Astrocyte of the cerebellum (primary cell): ENCODE data around the gene ZMIZ1.

Source experiments
- DNase-seq: peaks from one replicate; pipeline ENCODE4 v3.0.0-alpha.2; 2011; ENCODE audit warnings: low read depth
- H3K4me3 ChIP-seq: 2 replicates; pipeline ENCODE4 v1.5.1; 2011; ENCODE audit warnings: mild to moderate bottlenecking, low read depth, low read length, moderate library complexity
- in situ Hi-C: cut with HindIII; loops from 2 replicates; pipeline ENCODE4 v1.10.0; 2017; ENCODE audit warnings: low sequenced_read_pairs
- TF ChIP-seq, protein P1 (sequence below): IDR thresholded peaks from 2 replicates; pipeline ENCODE4 v1.5.1; 2012; ENCODE audit warnings: low read length, low read depth, moderate library complexity, mild to moderate bottlenecking; ENCODE audit errors: missing control alignments

ZMIZ1 gene

GRCh38 chr10:79159141-79159651, 90.4 kb downstream of the ZMIZ1 start:
- in situ Hi-C loops: no loop called here
- TF ChIP-seq, protein P1, sequence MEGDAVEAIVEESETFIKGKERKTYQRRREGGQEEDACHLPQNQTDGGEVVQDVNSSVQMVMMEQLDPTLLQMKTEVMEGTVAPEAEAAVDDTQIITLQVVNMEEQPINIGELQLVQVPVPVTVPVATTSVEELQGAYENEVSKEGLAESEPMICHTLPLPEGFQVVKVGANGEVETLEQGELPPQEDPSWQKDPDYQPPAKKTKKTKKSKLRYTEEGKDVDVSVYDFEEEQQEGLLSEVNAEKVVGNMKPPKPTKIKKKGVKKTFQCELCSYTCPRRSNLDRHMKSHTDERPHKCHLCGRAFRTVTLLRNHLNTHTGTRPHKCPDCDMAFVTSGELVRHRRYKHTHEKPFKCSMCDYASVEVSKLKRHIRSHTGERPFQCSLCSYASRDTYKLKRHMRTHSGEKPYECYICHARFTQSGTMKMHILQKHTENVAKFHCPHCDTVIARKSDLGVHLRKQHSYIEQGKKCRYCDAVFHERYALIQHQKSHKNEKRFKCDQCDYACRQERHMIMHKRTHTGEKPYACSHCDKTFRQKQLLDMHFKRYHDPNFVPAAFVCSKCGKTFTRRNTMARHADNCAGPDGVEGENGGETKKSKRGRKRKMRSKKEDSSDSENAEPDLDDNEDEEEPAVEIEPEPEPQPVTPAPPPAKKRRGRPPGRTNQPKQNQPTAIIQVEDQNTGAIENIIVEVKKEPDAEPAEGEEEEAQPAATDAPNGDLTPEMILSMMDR: no peak
- no peak for DNase-seq
- no peak overlapping the region for H3K4me3 ChIP-seq

DNA sequence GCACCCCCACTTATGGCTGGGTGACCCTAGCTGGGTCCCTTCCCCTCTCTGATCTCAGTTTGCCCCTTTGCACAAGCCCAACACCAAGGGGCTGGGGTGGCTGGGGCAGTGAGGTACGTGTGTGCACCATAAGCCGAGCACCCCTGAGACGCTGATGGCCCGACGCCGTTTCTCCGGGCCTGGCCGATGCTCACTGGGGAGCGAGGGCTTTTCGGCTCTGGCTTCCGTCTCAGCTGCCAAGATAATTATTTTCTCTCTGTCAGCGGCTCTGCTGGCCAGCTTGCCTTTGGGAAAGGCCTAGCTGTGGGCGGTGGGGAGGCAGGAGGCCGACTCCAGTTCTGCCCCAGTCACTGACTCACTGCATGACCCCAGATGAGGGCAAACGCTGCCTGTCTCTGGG, 91.0 kb downstream of the ZMIZ1 start:
- DNase-seq: no peak
- no peak overlapping the region for H3K4me3 ChIP-seq
- in situ Hi-C loops: no loop called here
- TF ChIP-seq, protein P1: no peak

GRCh38 chr10:79160191-79160590, 91.4 kb downstream of the ZMIZ1 start:
- in situ Hi-C loops: no loop called here
- no peak overlapping the region for H3K4me3 ChIP-seq
- TF ChIP-seq, protein P1: no peak
- DNase-seq: no peak

DNA sequence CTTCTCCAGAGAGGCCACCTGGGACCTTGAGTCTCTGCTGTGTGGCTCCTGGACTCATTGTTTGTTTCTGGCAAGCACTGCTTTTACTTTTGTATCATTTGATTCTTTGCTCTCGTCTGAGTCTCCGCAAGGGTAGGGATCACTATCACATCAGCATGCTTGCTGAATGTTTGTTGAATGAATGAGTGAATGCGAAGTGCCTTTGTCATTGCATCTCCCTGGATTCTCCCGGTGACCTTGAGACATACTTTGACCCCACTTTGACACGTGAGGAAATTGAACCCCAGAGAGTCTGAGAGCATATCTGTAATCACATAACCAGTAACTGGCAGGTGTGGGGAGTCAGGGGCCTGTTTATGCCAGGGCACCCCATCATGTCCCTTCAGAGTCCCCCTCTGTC, 92.8 kb downstream of the ZMIZ1 start:
- in situ Hi-C loops: no loop called here
- TF ChIP-seq, protein P1: no peak
- no peak for DNase-seq
- no peak overlapping the region for H3K4me3 ChIP-seq

- DNase-seq: no peak
- TF ChIP-seq, protein P1: no peak
- no peak overlapping the region for H3K4me3 ChIP-seq
- in situ Hi-C loops: no loop called here
These were observed 93.3 kb downstream of the ZMIZ1 start for GRCh38 chr10:79162022-79162421.

GRCh38 chr10:79162861-79163665, 94.3 kb downstream of the ZMIZ1 start:
- DNase-seq: no peak
- in situ Hi-C loops: no loop called here
- no peak overlapping the region for H3K4me3 ChIP-seq
- TF ChIP-seq, protein P1: no peak
